LNCaP clone FGC (cell line): ENCODE results near the gene LMX1B.

Source experiments
- DNase-seq: peaks from one replicate; pipeline ENCODE4 v3.0.0-alpha.2; 2011; ENCODE audit warnings: low read depth
- H3K4me3 ChIP-seq: 2 replicates; pipeline ENCODE4 v1.5.1; 2011; ENCODE audit warnings: mild to moderate bottlenecking, low read depth, low read length, control low read depth
- CTCF ChIP-seq: IDR thresholded peaks from 2 replicates; pipeline ENCODE4 v1.5.1; 2012; ENCODE audit warnings: mild to moderate bottlenecking; ENCODE audit not compliant: control insufficient read depth, insufficient read depth; ENCODE audit errors: extremely low read depth

The LMX1B gene

GRCh38 chr9:126666155-126666803 lies 52.6 kb downstream of the LMX1B start:
- no peak overlapping the region for H3K4me3 ChIP-seq
- DNase-seq: no peak
- TF ChIP-seq CTCF: no peak

DNA sequence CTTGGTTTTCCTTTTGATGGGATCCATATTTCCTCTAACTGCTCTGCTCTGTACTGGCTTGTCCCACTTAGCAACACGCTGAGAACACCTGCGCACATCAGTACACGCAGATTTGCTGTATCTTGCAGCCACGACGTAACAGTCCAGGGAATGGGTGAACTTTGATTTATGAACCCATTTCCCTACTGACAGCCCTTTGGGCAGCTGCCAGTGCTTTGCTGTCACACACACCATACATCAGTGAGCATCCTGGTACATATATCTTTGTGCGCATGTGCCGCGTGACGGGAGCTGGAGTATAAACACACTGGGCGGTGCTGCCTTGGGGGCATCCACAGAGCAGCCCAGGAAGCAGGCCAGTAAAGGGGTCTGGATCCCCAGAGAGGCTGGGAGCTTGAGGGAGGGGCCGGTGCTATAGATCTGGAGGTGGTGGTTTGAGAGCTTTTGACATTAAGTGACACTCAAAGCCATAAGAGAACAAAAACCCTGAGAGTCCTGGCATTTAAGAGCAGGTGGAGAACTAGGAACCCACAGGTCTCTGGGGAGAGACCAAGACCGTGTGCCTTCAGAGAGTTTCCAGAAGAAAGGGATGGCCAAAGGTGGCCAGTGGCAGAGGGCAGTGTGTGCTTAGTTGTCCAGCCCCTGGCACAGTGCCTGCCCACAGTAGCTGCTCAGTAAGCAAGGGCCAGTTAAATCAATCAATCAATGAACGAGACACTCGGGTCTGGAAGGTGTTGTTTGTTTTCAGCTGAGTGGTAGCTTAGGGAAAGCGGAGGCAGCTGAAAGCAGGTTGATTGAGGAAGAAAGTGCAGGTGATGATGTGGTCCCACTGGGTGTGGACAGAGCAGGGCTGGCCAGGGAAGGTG lies 53.7 kb downstream of the LMX1B start:
- DNase-seq: no peak
- H3K4me3 ChIP-seq: no peak overlapping the region
- no peak for TF ChIP-seq CTCF

- DNase-seq: no peak
- TF ChIP-seq CTCF: no peak
- no peak overlapping the region for H3K4me3 ChIP-seq
These were observed 54.3 kb downstream of the LMX1B start for GRCh38 chr9:126668058-126668457.

- no peak for DNase-seq
- no peak overlapping the region for H3K4me3 ChIP-seq
- TF ChIP-seq CTCF: no peak
These were observed 55.4 kb downstream of the LMX1B start for GRCh38 chr9:126669108-126669507.

DNA sequence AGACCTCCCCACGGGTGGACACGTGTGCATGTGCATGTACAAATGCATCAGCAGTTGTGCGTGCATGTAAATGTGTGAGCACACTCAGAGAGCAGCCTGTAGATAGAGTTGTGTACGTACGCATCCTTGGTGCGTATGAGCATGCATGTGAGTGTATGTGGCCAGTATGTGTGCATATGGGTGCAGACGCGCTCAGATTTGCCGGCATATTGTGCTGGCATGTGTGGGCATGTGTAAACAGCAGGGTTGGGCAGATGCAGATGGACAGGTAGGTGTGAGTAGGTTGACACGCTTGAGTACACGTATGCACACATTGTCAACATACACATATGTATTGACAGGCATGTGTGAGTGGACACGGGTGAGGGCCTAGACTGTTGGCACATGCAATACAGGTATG lies 56.5 kb downstream of the LMX1B start:
- TF ChIP-seq CTCF: no peak

DNA sequence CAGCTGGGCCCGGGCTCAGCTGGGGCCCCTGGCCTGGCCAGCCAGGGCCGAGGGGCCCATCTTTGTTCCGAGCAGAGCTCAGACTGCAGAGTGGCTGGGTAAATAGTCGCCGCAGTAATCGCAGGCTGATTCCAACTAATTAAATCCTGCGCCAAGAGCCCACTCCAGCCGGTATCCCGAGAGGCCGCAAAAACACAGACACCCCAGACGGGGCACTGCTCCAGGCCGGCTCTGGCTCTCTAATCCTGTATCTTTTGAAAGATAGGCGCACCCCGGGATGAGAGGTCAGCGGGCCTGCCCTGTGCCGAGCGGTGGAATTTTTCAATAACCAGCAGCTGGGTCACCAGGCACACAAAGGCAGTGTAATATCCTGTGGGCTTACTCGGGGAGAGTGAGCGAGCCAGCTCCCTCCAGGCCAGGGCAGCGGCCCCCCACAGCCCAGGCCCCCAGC lies 57.7 kb downstream of the LMX1B start:
- TF ChIP-seq CTCF: no peak
- H3K4me3 ChIP-seq: no peak overlapping the region
- DNase-seq: no peak

More for the DNA sequence above, 56.5 kb downstream of the LMX1B start:
- H3K4me3 ChIP-seq: no peak overlapping the region
- no peak for DNase-seq

GRCh38 chr9:126671983-126672382 lies 58.3 kb downstream of the LMX1B start:
- TF ChIP-seq CTCF: no peak
- no peak for DNase-seq
- no peak overlapping the region for H3K4me3 ChIP-seq
